K562 (cell line): Measurements from ENCODE around the gene MIEN1. TPM values are rescaled to one million over a fixed set of nuclear protein-coding genes. Genes with fewer than 3 reads are reported as not detected.

Experiments
- BCL6 ChIP-seq: fragments of 250-450 bp; sonication (Bioruptor Pico); IDR thresholded peaks from 2 replicates; pipeline ENCODE4 v1.4.0; 2020
- CBX3 ChIP-seq, 2 experiments: IDR thresholded peaks; 1 replicate in 1 of 2; 2 replicates in 1 of 2; pipeline ENCODE4 v1.6.1; 2012; ENCODE audit warnings: inconsistent platforms in 2 of 2, low read length in 2 of 2, borderline replicate concordance in 1 of 2, control low read depth in 1 of 2
- DMBX1 ChIP-seq: fragments of 250-450 bp; sonication (Bioruptor Pico); IDR thresholded peaks from 2 replicates; pipeline ENCODE4 v1.8.0; 2022; ENCODE audit warnings: inconsistent platforms, mild to moderate bottlenecking, moderate library complexity, borderline replicate concordance
- E2F6 ChIP-seq, 2 experiments: IDR thresholded peaks; 2 replicates each; pipeline ENCODE4 v1.6.1; 2011; ENCODE audit warnings: borderline replicate concordance in 1 of 2, control low read depth in 1 of 2, low read depth in 1 of 2, low read length in 1 of 2, mild to moderate bottlenecking in 1 of 2, mixed read lengths in 1 of 2, moderate library complexity in 1 of 2; ENCODE audit not compliant: insufficient read depth in 1 of 2, insufficient read length in 1 of 2, poor library complexity in 1 of 2, severe bottlenecking in 1 of 2; ENCODE audit errors: extremely low read depth in 1 of 2
- FOXJ2 ChIP-seq: fragments of 200-800 bp; sonication (Bioruptor generic); IDR thresholded peaks from 2 replicates; pipeline ENCODE4 v1.6.1; 2016; ENCODE audit warnings: missing genetic modification characterization, missing compliant biosample characterization
- GMEB1 ChIP-seq: fragments of 250-450 bp; sonication (Bioruptor Pico); IDR thresholded peaks from 2 replicates; pipeline ENCODE4 v1.4.0; 2020; ENCODE audit warnings: mild to moderate bottlenecking
- HOXB6 ChIP-seq: fragments of 250-450 bp; sonication (Bioruptor Pico); IDR thresholded peaks from 2 replicates; pipeline ENCODE4 v1.5.1; 2022; ENCODE audit warnings: mild to moderate bottlenecking, borderline replicate concordance
- POLR2G ChIP-seq: fragments of 200-400 bp; formaldehyde crosslinking; IDR thresholded peaks from 2 replicates; pipeline ENCODE4 v1.6.1; 2017; ENCODE audit warnings: low read depth, mild to moderate bottlenecking, antibody characterized with exemption, low read length, moderate library complexity
- SIN3B ChIP-seq: fragments of 450-650 bp; IDR thresholded peaks from 2 replicates; pipeline ENCODE4 v1.6.1; 2017; ENCODE audit warnings: low read depth, mild to moderate bottlenecking, moderate library complexity
- polyA plus RNA-seq, 8 experiments: library from polyadenylated mRNA; depleted of rRNA in 4 of 8; stranded (reverse) in 5 of 8; unstranded in 3 of 8; fragments of >200 nt; fragmentation: Nextera tagmentation in 2 of 8; fragmentation: Illumina TruSeq in 1 of 8; extraction: Ambion mirVana in 2 of 8; extraction: Trizol in 1 of 8; gene quantifications; 2 replicates each; pipeline versions ENCODE4 v1.2.1 to v1.2.3, GENCODE V29; 2011 to 2014; ENCODE audit warnings: inconsistent platforms in 1 of 8, missing spikeins in 1 of 8
- total RNA-seq, 7 experiments: library from RNA; depleted of rRNA in 6 of 7; stranded (reverse); fragments of >200 nt in 6 of 7; fragmentation: Illumina TruSeq in 2 of 7; extraction: Trizol in 2 of 7; gene quantifications; 2 replicates each; pipeline versions ENCODE4 v1.2.1 to v1.2.3, GENCODE V29; 2011 to 2021; ENCODE audit warnings: low replicate concordance in 1 of 7
- TF ChIP-seq, protein P1 (sequence below), 3 experiments: IDR thresholded peaks in 2 of 3; conservative IDR thresholded peaks in 1 of 3; 2 replicates each; pipeline ENCODE4 v1.5.1; 2011 to 2012; ENCODE audit warnings: low read length in 3 of 3, mild to moderate bottlenecking in 3 of 3, control low read depth in 2 of 3, improper control_type of control experiment in 1 of 3, inconsistent platforms in 1 of 3, low read depth in 1 of 3, mixed read lengths in 1 of 3, moderate library complexity in 1 of 3; ENCODE audit not compliant: insufficient read depth in 2 of 3

Gene MIEN1
- total and polyA plus RNA-seq, 9 of the 15 experiments (the other 6 are each of a cell fraction or from before 2014, with no cell fraction given): 61.3 to 142 (median 78.9) TPM

- TF ChIP-seq E2F6 (IDR thresholded peaks at IDR 0.05; ENCODE audit: borderline replicate concordance in 1 of 2, extremely low read depth in 1 of 2, insufficient read depth in 1 of 2, insufficient read length in 1 of 2, low read depth in 1 of 2, low read length in 1 of 2, poor library complexity in 1 of 2, severe bottlenecking in 1 of 2): peak in 1 of 2 experiments; percentile 30
- TF ChIP-seq FOXJ2 (tag): peak; percentile 25; the same call in 1 of the 2 replicates
- peak; percentile 73 for TF ChIP-seq SIN3B
- peak; percentile 88 for TF ChIP-seq POLR2G
- 0 out of 3 replicates have a peak, but pooled peaks of 1 of the 2 experiments have one; percentile 56 for TF ChIP-seq CBX3 (IDR thresholded peaks at IDR 0.05; ENCODE audit: borderline replicate concordance in 1 of 2, low read length in 2 of 2)
- TF ChIP-seq, protein P1, sequence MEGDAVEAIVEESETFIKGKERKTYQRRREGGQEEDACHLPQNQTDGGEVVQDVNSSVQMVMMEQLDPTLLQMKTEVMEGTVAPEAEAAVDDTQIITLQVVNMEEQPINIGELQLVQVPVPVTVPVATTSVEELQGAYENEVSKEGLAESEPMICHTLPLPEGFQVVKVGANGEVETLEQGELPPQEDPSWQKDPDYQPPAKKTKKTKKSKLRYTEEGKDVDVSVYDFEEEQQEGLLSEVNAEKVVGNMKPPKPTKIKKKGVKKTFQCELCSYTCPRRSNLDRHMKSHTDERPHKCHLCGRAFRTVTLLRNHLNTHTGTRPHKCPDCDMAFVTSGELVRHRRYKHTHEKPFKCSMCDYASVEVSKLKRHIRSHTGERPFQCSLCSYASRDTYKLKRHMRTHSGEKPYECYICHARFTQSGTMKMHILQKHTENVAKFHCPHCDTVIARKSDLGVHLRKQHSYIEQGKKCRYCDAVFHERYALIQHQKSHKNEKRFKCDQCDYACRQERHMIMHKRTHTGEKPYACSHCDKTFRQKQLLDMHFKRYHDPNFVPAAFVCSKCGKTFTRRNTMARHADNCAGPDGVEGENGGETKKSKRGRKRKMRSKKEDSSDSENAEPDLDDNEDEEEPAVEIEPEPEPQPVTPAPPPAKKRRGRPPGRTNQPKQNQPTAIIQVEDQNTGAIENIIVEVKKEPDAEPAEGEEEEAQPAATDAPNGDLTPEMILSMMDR (IDR thresholded peaks at IDR 0.05 in 2 of 3, conservative IDR thresholded peaks at IDR 0.05 in 1 of 3; ENCODE audit: insufficient read depth in 2 of 3, low read depth in 1 of 3, low read length in 3 of 3): peak in 1 of 3 experiments; percentile 31; a peak in 2 of 6 replicates
- no peak for TF ChIP-seq BCL6 (CRISPR knock-in tag)
- TF ChIP-seq GMEB1 (CRISPR knock-in tag): no peak; the same call in 1 of the 2 replicates
- TF ChIP-seq HOXB6 (CRISPR knock-in tag): no peak
- peak; percentile 68; the same call in 1 of the 2 replicates for TF ChIP-seq DMBX1
These were observed 42.5 kb downstream of the MIEN1 start, which contains the start of gene PGAP3 (continued) for GRCh38 chr17:39687546-39688474.
